ENCODE results near the gene SORBS2. TPM values are rescaled to one million over a fixed set of nuclear protein-coding genes. Genes with fewer than 3 reads are reported as not detected.

The SORBS2 gene
- polyA plus RNA-seq, 2 of the 4 experiments (the other 2 are of a cell fraction): 0.23 to 0.90 TPM

- Histone ChIP-seq H3K4me1 (no peaks in the 10 kb centered on the region), H3K27ac (no peak overlapping the region), H3K4me2 (no peak overlapping the region), H3K9me3 (no peaks in the 10 kb centered on the region), H3K4me3 (no peak overlapping the region)
- DNase-seq (ENCODE audit: low read depth in 1 of 2, low spot score in 1 of 2) (peak in 1 of 2 experiments; percentile 7), FAIRE-seq (no peak), ATAC-seq (no peak)
- CTCF ChIA-PET: interaction anchor here (0.7 to 2.7 kb wide), 2 partner anchors 9 to 118 kb away, joined by 4 to 8 read pairs; no protein-coding TSS in a partner anchor
- POLR2A ChIA-PET: no interaction called here
- 60% methylated on average over 8 of the region's 9 CpGs for WGBS (ENCODE audit: missing lambda C conversion rate)
- no peak for TF ChIP-seq JUN (IDR thresholded peaks at IDR 0.05)
- TF ChIP-seq HMGXB4 (CRISPR knock-in tag; IDR thresholded peaks at IDR 0.05; ENCODE audit: borderline replicate concordance): no peak
- no peak for TF ChIP-seq BCL3 (IDR thresholded peaks at IDR 0.05)
- TF ChIP-seq HOXB5 (CRISPR knock-in tag; IDR thresholded peaks at IDR 0.05): no peak
- no peak for TF ChIP-seq RNF2 (IDR thresholded peaks at IDR 0.05; ENCODE audit: borderline replicate concordance, low read depth)
- TF ChIP-seq ZC3H11A (IDR thresholded peaks at IDR 0.05): no peak
- TF ChIP-seq CTCF (IDR thresholded peaks at IDR 0.05): no peak
- TF ChIP-seq RFX5 (IDR thresholded peaks at IDR 0.05): no peak
Measured at GRCh38 chr4:185592845-185593488, 219.0 kb downstream of the SORBS2 start.

DNA sequence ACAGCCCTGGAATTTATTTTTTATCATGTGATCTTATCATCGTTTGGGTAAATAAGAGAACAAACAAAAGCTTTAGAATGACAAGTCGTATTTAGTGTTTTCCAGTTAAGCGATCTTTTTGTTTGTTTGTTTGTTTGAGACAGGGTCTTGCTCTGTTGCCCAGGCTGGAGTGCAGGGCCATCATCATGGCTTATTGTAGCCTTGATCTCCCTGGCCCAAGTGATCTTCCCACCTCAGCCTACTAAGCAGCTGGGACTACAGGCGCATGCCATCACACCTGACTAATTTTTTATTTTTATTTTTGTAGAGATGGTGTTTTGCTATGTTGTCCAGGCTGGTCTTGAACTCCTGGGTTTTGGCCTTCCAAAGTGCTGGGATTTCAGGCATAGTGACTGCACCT is 219.6 kb downstream of the SORBS2 start:
- ATAC-seq (no peak), DNase-seq (ENCODE audit: low read depth in 1 of 2, low spot score in 1 of 2) (no peak), FAIRE-seq (no peak)
- CTCF ChIA-PET: interaction anchor here (0.7 to 2.7 kb wide), 2 partner anchors 8 to 117 kb away, joined by 4 to 8 read pairs; no protein-coding TSS in a partner anchor
- Histone ChIP-seq H3K9me3 (no peaks in the 10 kb centered on the region), H3K4me3 (no peak overlapping the region), H3K4me2 (no peak overlapping the region), H3K4me1 (no peaks in the 10 kb centered on the region), H3K27ac (no peak overlapping the region)
- POLR2A ChIA-PET: no interaction called here
- no peak for TF ChIP-seq TP53 (CRISPR knock-in tag; IDR thresholded peaks at IDR 0.05)
- TF ChIP-seq HOXB13 (CRISPR knock-in tag; IDR thresholded peaks at IDR 0.05; ENCODE audit: low read depth): no peak
- no peak for TF ChIP-seq HEYL (CRISPR knock-in tag; IDR thresholded peaks at IDR 0.05)
- TF ChIP-seq KDM5A (IDR thresholded peaks at IDR 0.05): no peak
- TF ChIP-seq, protein P1, sequence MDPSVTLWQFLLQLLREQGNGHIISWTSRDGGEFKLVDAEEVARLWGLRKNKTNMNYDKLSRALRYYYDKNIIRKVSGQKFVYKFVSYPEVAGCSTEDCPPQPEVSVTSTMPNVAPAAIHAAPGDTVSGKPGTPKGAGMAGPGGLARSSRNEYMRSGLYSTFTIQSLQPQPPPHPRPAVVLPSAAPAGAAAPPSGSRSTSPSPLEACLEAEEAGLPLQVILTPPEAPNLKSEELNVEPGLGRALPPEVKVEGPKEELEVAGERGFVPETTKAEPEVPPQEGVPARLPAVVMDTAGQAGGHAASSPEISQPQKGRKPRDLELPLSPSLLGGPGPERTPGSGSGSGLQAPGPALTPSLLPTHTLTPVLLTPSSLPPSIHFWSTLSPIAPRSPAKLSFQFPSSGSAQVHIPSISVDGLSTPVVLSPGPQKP (IDR thresholded peaks at IDR 0.05; ENCODE audit: low read depth, low read length): no peak
- TF ChIP-seq RARB (CRISPR knock-in tag; IDR thresholded peaks at IDR 0.05): no peak
- TF ChIP-seq, protein P2, sequence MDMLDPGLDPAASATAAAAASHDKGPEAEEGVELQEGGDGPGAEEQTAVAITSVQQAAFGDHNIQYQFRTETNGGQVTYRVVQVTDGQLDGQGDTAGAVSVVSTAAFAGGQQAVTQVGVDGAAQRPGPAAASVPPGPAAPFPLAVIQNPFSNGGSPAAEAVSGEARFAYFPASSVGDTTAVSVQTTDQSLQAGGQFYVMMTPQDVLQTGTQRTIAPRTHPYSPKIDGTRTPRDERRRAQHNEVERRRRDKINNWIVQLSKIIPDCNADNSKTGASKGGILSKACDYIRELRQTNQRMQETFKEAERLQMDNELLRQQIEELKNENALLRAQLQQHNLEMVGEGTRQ (IDR thresholded peaks at IDR 0.05): no peak
- no peak for TF ChIP-seq POLR2A (IDR thresholded peaks at IDR 0.05; ENCODE audit: low read length)
- WGBS (ENCODE audit: missing lambda C conversion rate): 82% methylated on average over 4 of the region's 4 CpGs
